Choroid plexus epithelial cell (primary cell): ENCODE data around the gene KCNH2.

ENCODE experiments used
- DNase-seq: peaks from one replicate; pipeline ENCODE4 v3.0.0-alpha.2; 2010; ENCODE audit warnings: low read depth
- H3K4me3 ChIP-seq: 2 replicates; pipeline ENCODE4 v1.5.1; 2011; ENCODE audit warnings: low read depth, mild to moderate bottlenecking, control low read depth, low read length, moderate library complexity
- TF ChIP-seq, protein P1 (sequence below): conservative IDR thresholded peaks from 2 replicates; pipeline ENCODE4 v1.5.1; 2011; ENCODE audit warnings: low read depth, mild to moderate bottlenecking, control low read depth, inconsistent platforms, low read length, moderate library complexity

The KCNH2 gene

DNA sequence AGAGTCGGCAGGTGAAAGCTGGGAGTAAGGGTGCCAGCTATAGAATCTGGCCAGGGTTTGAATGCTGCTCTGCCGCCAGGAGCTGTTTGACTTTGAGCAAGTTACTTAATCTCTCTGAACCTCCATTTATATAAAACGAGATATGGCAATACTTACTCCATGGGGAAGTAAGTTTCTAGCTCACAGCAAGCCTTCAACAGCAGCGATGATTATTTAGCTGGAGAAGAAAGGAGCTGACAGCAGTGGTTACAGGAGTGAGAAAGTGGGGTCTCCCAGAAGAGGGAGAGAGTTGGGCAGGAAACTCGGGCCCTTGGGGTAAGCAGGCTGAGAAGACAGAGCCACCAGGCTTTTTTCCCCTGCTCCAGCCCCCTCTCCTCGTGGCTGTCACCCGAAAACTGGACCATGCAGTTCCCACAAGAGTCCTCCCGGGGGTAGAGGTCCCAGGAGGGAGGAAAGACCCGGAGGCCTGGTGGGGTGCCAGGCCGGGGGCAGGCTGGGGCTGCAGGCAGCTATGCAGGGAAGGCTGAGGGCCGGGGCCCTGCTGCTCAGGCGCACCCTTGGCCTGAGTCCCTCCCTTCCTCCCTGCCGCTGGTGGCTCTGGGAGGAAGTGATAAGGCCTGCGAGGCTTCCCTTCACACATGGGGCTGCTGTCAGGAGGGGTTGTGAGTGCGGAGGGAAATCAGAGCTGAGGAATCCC lies 16.2 kb upstream of the KCNH2 start:
- DNase-seq, result no peak

DNA sequence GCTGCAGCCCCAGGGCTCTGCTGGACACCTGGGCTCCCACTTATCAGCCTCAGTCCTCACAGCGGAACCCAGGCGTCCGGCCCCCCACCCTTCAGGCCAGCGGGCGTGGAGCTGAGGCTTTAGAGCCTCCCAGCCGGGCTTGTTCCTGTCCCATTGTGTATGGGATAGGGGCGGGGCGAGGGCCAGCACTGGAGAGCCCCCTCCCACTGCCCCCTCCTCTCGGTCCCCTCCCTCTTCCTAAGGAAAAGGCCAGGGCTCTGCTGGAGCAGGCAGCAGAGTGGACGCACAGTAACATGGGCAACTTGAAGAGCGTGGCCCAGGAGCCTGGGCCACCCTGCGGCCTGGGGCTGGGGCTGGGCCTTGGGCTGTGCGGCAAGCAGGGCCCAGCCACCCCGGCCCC lies 15.4 kb upstream of the KCNH2 start:
- H3K4me3 ChIP-seq, result no peak overlapping the region
- TF ChIP-seq, protein P1, sequence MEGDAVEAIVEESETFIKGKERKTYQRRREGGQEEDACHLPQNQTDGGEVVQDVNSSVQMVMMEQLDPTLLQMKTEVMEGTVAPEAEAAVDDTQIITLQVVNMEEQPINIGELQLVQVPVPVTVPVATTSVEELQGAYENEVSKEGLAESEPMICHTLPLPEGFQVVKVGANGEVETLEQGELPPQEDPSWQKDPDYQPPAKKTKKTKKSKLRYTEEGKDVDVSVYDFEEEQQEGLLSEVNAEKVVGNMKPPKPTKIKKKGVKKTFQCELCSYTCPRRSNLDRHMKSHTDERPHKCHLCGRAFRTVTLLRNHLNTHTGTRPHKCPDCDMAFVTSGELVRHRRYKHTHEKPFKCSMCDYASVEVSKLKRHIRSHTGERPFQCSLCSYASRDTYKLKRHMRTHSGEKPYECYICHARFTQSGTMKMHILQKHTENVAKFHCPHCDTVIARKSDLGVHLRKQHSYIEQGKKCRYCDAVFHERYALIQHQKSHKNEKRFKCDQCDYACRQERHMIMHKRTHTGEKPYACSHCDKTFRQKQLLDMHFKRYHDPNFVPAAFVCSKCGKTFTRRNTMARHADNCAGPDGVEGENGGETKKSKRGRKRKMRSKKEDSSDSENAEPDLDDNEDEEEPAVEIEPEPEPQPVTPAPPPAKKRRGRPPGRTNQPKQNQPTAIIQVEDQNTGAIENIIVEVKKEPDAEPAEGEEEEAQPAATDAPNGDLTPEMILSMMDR, result no peak
- DNase-seq, result no peak

More for the DNA sequence above, 16.2 kb upstream of the KCNH2 start:
- no peak overlapping the region for H3K4me3 ChIP-seq
- TF ChIP-seq, protein P1, result no peak

DNA sequence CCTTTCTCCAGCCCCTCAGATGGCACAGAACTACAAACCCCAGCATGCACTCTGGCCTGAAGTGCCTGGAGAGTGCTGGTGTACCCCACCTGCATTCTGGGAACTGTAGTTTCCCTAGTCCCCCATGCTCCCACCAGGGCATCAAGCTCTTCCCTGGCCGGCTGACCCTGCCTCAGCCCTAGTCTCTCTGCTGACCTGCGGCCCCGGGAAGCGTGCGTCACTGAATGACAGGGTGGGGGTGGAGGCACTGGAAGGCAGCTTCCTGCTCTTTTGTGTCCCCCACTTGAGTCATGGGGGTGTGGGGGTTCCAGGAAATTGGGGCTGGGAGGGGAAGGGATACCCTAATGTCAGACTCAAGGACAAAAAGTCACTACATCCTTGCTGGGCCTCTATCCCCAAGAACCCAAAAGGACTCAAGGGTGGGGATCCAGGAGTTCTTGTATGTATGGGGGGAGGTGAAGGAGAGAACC lies 14.7 kb upstream of the KCNH2 start:
- no peak overlapping the region for H3K4me3 ChIP-seq
- TF ChIP-seq, protein P1, result no peak
- DNase-seq, result peak; percentile 63

DNA sequence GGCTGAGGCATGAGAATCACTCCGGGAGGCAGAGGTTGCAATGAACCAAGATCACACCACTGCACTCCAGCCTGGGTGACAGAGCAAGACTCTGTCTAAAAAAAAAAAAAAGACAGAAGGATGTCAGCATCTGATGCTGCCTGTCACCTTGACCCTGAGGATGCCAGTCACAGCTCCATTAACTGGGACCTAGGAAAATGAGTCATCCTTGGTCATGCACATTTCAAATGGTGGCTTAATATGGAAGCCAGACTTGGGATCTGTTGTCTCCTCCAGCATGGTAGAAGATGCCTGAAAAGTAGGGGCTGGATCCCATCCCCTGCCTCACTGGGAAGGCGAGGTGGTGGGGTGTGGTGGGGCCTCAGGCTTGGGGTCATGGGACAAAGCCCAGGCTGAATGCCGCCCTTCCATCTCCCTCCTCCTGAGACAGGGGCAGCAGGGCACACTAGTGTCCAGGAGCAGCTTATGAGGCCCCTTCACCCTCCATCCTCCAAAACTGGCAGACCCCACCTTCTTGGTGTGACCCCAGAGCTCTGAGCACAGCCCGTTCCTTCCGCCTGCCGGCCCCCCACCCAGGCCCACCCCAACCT lies 14.0 kb upstream of the KCNH2 start:
- no peak for DNase-seq
- TF ChIP-seq, protein P1, result no peak
- H3K4me3 ChIP-seq, result no peak overlapping the region

DNA sequence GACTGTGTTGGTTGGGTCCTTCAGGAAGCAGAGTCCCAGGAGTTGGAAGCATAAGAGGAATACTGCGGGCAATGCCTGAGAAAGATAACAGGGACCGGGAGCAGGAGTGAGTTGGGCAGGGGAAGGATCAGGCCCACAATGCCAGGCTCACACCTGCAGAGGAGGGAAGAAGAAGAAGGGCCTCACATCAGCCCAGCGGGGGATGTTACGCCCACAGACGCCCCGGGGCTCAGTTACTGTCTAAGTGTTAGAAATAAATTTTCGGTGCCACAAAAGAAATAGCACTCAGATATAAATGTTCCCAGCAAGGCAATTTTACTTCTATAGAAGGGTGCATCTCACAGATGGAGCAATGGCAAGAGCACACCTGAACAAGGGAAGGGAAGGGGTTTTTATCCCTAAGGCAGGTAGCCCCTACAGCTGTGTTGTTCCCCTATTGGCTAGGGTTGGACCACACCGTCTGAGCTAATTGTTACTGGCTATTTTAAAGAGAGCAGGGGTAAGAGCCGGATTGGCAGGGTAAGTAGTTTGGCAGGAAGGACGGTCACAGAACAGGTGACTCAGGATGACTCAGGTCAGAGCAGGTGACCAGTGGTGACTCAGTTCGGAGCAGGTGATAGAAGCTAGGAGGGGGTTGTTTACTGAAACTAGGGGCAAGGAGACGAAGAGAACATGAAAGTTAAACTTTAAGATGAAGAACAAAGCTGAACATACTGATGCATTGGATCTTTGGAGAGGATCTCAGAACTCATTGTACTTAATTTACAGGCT lies 12.5 kb upstream of the KCNH2 start, which contains the start of gene NOS3:
Gene NOS3 (plus strand): TSS at position 602 of the 771 bp plus-strand sequence. CDS start 2,787 bp downstream, outside the sequence.
- TF ChIP-seq, protein P1, result no peak
- no peak for DNase-seq
- no peak within 1 kb of the TSS for H3K4me3 ChIP-seq

DNA sequence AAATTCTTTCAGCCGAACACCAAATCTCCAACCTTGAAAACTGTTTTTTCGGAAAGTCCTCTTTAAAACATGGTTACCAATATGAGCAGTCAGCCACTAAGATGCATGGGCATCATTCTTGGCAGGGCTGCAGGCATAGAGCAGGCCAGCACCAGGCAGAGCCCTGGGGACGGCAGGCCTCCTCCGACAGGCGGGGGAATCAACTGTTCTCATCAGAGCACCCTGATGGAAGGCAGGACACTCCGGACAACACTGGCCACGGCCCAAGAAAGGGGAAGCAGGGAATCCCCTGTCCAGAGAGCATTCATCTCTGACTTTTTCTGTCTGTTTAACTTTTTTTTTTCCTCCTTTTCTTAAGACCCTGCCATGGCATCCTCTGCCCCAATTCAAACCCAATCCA lies 11.3 kb upstream of the KCNH2 start:
- H3K4me3 ChIP-seq, result no peak overlapping the region
- no peak for DNase-seq
- TF ChIP-seq, protein P1, result no peak
